OCI-LY7 (cell line): ENCODE measurements around the gene TMEM100. TPM values are rescaled to one million over a fixed set of nuclear protein-coding genes. Genes with fewer than 3 reads are reported as not detected.

Source experiments
- BruUV-seq: library from RNA; stranded (reverse); fragments of 400-500 nt; replicated peaks from 2 replicates; lab custom pipeline; 2021; lab: Mats Ljungman, UMichigan
- CTCF ChIA-PET: fragments of 300-600 bp; sonication (Branson Sonifier 250); formaldehyde crosslinking; loops from one replicate; lab custom pipeline; 2022; ENCODE audit warnings: antibody characterized with exemption; ENCODE audit not compliant: unreplicated experiment; lab: Charles Lee
- POLR2A ChIA-PET: fragments of 300-600 bp; sonication (Branson Sonifier 250); formaldehyde crosslinking; loops from one replicate; lab custom pipeline; 2022; ENCODE audit warnings: antibody characterized with exemption; lab: Charles Lee
- DNase-seq: peaks from one replicate; pipeline ENCODE4 v3.0.0-alpha.2; 2015; ENCODE audit warnings: low spot score
- H2AFZ ChIP-seq: fragments of 200-600 bp; sonication (generic), shearing (Covaris generic); 2 replicates; pipeline ENCODE4 v1.6.1; 2014; ENCODE audit warnings: mild to moderate bottlenecking, antibody characterized with exemption, low read length, moderate library complexity
- H3K27ac ChIP-seq: fragments of 200-600 bp; sonication (generic); 2 replicates; pipeline ENCODE4 v1.5.1; 2014; ENCODE audit warnings: mixed run types, low read depth, mild to moderate bottlenecking, moderate library complexity, low read length, inconsistent platforms; ENCODE audit not compliant: poor library complexity, severe bottlenecking
- H3K36me3 ChIP-seq: fragments of 200-600 bp; sonication (generic); 2 replicates; pipeline ENCODE4 v1.6.1; 2014; ENCODE audit warnings: mild to moderate bottlenecking, antibody characterized with exemption, low read length, moderate library complexity, mixed read lengths; ENCODE audit not compliant: insufficient read depth
- H3K4me1 ChIP-seq: fragments of 200-600 bp; sonication (generic); 2 replicates; pipeline ENCODE4 v1.5.1; 2014; ENCODE audit warnings: mild to moderate bottlenecking, low read length; ENCODE audit not compliant: insufficient read depth, poor library complexity, severe bottlenecking
- H3K4me2 ChIP-seq: fragments of 200-600 bp; sonication (generic); 2 replicates; pipeline ENCODE4 v1.6.1; 2014; ENCODE audit warnings: mild to moderate bottlenecking, low read length
- H3K4me3 ChIP-seq: fragments of 200-600 bp; sonication (generic); 2 replicates; pipeline ENCODE4 v1.5.1; 2014; ENCODE audit warnings: mild to moderate bottlenecking, low read depth, low read length; ENCODE audit not compliant: poor library complexity, severe bottlenecking
- H3K79me2 ChIP-seq: fragments of 200-600 bp; sonication (generic); 2 replicates; pipeline ENCODE4 v1.6.1; 2016; ENCODE audit warnings: low read depth, mild to moderate bottlenecking, low read length, moderate library complexity, mixed read lengths; ENCODE audit not compliant: insufficient read depth
- H3K9me2 ChIP-seq: fragments of 200-600 bp; sonication (generic); 2 replicates; pipeline ENCODE4 v1.6.1; 2016; ENCODE audit warnings: mild to moderate bottlenecking, low read length, mixed read lengths; ENCODE audit not compliant: insufficient read depth
- H3K9me3 ChIP-seq: fragments of 200-600 bp; sonication (generic); 2 replicates; pipeline ENCODE4 v1.6.1; 2014; ENCODE audit warnings: mild to moderate bottlenecking, mixed run types, low read length, mixed read lengths
- H4K20me1 ChIP-seq: fragments of 200-600 bp; sonication (generic); 2 replicates; pipeline ENCODE4 v1.6.1; 2014; ENCODE audit warnings: mild to moderate bottlenecking, antibody characterized with exemption, low read length, moderate library complexity, mixed read lengths; ENCODE audit not compliant: insufficient read depth
- CTCF ChIP-seq: fragments of 200-600 bp; sonication (generic); conservative IDR thresholded peaks from 2 replicates; pipeline ENCODE4 v1.5.1; 2014; ENCODE audit warnings: mild to moderate bottlenecking, antibody characterized with exemption, low read length, moderate library complexity, mixed read lengths
- EZH2phosphoT487 ChIP-seq: fragments of 200-600 bp; sonication (generic); IDR thresholded peaks from 2 replicates; pipeline ENCODE4 v1.6.1; 2018; ENCODE audit warnings: low read depth, borderline replicate concordance, mild to moderate bottlenecking, mixed run types, antibody characterized with exemption, low read length, moderate library complexity, mixed read lengths
- intact Hi-C: fragments of 100-400 bp; cut with micrococcal nuclease; formaldehyde crosslinking; loops from one replicate; pipeline ENCODE4 v1.10.0; 2022; ENCODE audit not compliant: unreplicated experiment
- total RNA-seq, 2 experiments: library from RNA; depleted of rRNA in 1 of 2; stranded (reverse); fragments of >200 nt in 1 of 2; shearing (Covaris generic) in 1 of 2; gene quantifications; 2 replicates each; pipeline ENCODE4 v1.2.3, GENCODE V29; 2014 to 2022

Gene TMEM100
- total RNA-seq, 2 experiments from 2014 or later, result 0.30 to 0.38 TPM

GRCh38 chr17:55765472-55765871 is 42.8 kb upstream of the TMEM100 start:
- Histone ChIP-seq H4K20me1 (no peaks in the 10 kb centered on the region), H3K79me2 (no peaks in the 10 kb centered on the region), H2AFZ (no peak overlapping the region), H3K27ac (no peak overlapping the region), H3K4me2 (no peak overlapping the region), H3K4me1 (peaks cover 6% of the 10 kb centered on the region), H3K36me3 (no peaks in the 10 kb centered on the region), H3K4me3 (no peak overlapping the region), H3K9me3 (no peaks in the 10 kb centered on the region), H3K9me2 (no peaks in the 10 kb centered on the region)
- no peak for DNase-seq
- ChIA-PET CTCF (no interaction called here), POLR2A (no interaction called here)
- intact Hi-C loops, result no loop called here
- no TSS peak for BruUV-seq
- TF ChIP-seq EZH2phosphoT487 (no peak), CTCF (no peak)

GRCh38 chr17:55764610-55765009 is 41.9 kb upstream of the TMEM100 start:
- no peaks in the 10 kb centered on the region for H3K9me3 ChIP-seq
- H4K20me1 ChIP-seq, result no peaks in the 10 kb centered on the region
- no peak for DNase-seq
- ChIA-PET POLR2A (no interaction called here), CTCF (no interaction called here)
- BruUV-seq, result no TSS peak
- no peaks in the 10 kb centered on the region for H3K9me2 ChIP-seq
- H3K4me1 ChIP-seq, result peaks cover 6% of the 10 kb centered on the region
- H3K27ac ChIP-seq, result no peak overlapping the region
- H3K79me2 ChIP-seq, result no peaks in the 10 kb centered on the region
- no peak overlapping the region for H2AFZ ChIP-seq
- no peak for TF ChIP-seq CTCF
- no peak for TF ChIP-seq EZH2phosphoT487
- no peaks in the 10 kb centered on the region for H3K36me3 ChIP-seq
- H3K4me2 ChIP-seq, result no peak overlapping the region
- intact Hi-C loops, result no loop called here
- no peak overlapping the region for H3K4me3 ChIP-seq

- H3K4me2 ChIP-seq, result no peak overlapping the region
These were observed 41.2 kb upstream of the TMEM100 start for GRCh38 chr17:55763856-55764255.

More at GRCh38 chr17:55763856-55764255, 41.2 kb upstream of the TMEM100 start:
- Histone ChIP-seq H4K20me1 (no peaks in the 10 kb centered on the region), H2AFZ (no peak overlapping the region), H3K79me2 (no peaks in the 10 kb centered on the region), H3K27ac (no peak overlapping the region), H3K36me3 (no peaks in the 10 kb centered on the region), H3K9me3 (no peaks in the 10 kb centered on the region), H3K9me2 (no peaks in the 10 kb centered on the region), H3K4me3 (no peak overlapping the region), H3K4me1 (peaks cover 6% of the 10 kb centered on the region)
- BruUV-seq, result no TSS peak
- POLR2A ChIA-PET, result no interaction called here
- DNase-seq, result no peak
- TF ChIP-seq CTCF (no peak), EZH2phosphoT487 (no peak)
- intact Hi-C loops, result no loop called here
- CTCF ChIA-PET, result no interaction called here
